Esophagus squamous epithelium (tissue), 4 donors: ENCODE results near the gene CDIP1.

Experiments
- CTCF ChIP-seq, 6 experiments: fragments of 450-650 bp in 4 of 6; fragments of 200-600 bp in 2 of 6; sonication (generic) in 2 of 6; IDR thresholded peaks; one replicate each; pipeline ENCODE4 v1.5.1; 2016 to 2019; ENCODE audit warnings: antibody characterized with exemption in 6 of 6, mild to moderate bottlenecking in 4 of 6, moderate library complexity in 4 of 6
- POLR2A ChIP-seq, 4 donors: fragments of 450-650 bp; IDR thresholded peaks; one replicate each; pipeline ENCODE4 v1.6.1; 2017; ENCODE audit warnings: antibody characterized with exemption in 4 of 4, mild to moderate bottlenecking in 4 of 4, moderate library complexity in 3 of 4

GRCh38 chr16:4481526-4481925 lies 57.0 kb downstream of the CDIP1 start:
- no peak for TF ChIP-seq CTCF (IDR thresholded peaks at IDR 0.05)
- TF ChIP-seq POLR2A (IDR thresholded peaks at IDR 0.05), result no peak
